Body of pancreas (tissue), 4 donors: Measurements from ENCODE around the gene RDH16.
"Not testable (repeated sequence)": the region's sequence is repeated elsewhere in the genome, so short reads cannot be mapped to it uniquely, and the experiment has no call there.

Experiments
- CTCF ChIP-seq, 7 experiments: fragments of 450-650 bp in 4 of 7; fragments of 200-600 bp in 3 of 7; sonication (generic) in 3 of 7; IDR thresholded peaks; one replicate each; pipeline ENCODE4 v1.5.1; 2016 to 2019; ENCODE audit warnings: antibody characterized with exemption in 7 of 7
- POLR2A ChIP-seq, 3 donors: fragments of 450-650 bp; IDR thresholded peaks; one replicate each; pipeline ENCODE4 v1.6.1; 2016; ENCODE audit warnings: antibody characterized with exemption in 3 of 3, mild to moderate bottlenecking in 2 of 3

- not testable (repeated sequence) for TF ChIP-seq CTCF, POLR2A (IDR thresholded peaks at IDR 0.05)
These were observed 16.5 kb downstream of the RDH16 start for GRCh38 chr12:56940942-56941298.
